Left renal cortex interstitium (tissue), 4 donors: Measurements from ENCODE around the gene MRPL21. TPM values are rescaled to one million over a fixed set of nuclear protein-coding genes. Genes with fewer than 3 reads are reported as not detected.
"Not testable (repeated sequence)": the region's sequence is repeated elsewhere in the genome, so short reads cannot be mapped to it uniquely, and the experiment has no call there.

Experiments
- DNase-seq, 4 donors: peaks; one replicate each; pipeline ENCODE4 v3.0.0-alpha.2; 2013; ENCODE audit warnings: low read depth in 4 of 4, low spot score in 2 of 4, missing footprints in 1 of 4
- polyA plus RNA-seq, 4 donors: library from polyadenylated mRNA; unstranded; fragments of 120-200 nt; gene quantifications; one replicate each; pipeline ENCODE4 v1.2.1, GENCODE V29; 2013; ENCODE audit not compliant: insufficient read length in 4 of 4

Gene MRPL21
- polyA plus RNA-seq, 4 donors: 67.5 to 81.3 (median 76.1) TPM

- DNase-seq: no peak
Measured at GRCh38 chr11:68878022-68878421, 25.6 kb downstream of the MRPL21 start.

GRCh38 chr11:68872216-68873003 lies 31.2 kb downstream of the MRPL21 start:
- no peak for DNase-seq

GRCh38 chr11:68870470-68870869 lies 33.2 kb downstream of the MRPL21 start:
- DNase-seq: peak in 1 of 4 donors; percentile 17

GRCh38 chr11:68868221-68868835 lies 35.3 kb downstream of the MRPL21 start:
- DNase-seq: no peak

GRCh38 chr11:68867066-68867465 lies 36.6 kb downstream of the MRPL21 start:
- DNase-seq: no peak

GRCh38 chr11:68865241-68865640 lies 38.4 kb downstream of the MRPL21 start:
- no peak for DNase-seq

- no peak for DNase-seq
Measured at GRCh38 chr11:68863553-68864265, 39.9 kb downstream of the MRPL21 start.

- no peak for DNase-seq
Measured at GRCh38 chr11:68862421-68862820, 41.2 kb downstream of the MRPL21 start.

- no peak for DNase-seq
Measured at GRCh38 chr11:68859123-68859522, 44.5 kb downstream of the MRPL21 start.

GRCh38 chr11:68857037-68857586 lies 46.5 kb downstream of the MRPL21 start:
- DNase-seq: no peak

- DNase-seq: not testable (repeated sequence)
Measured at GRCh38 chr11:68856425-68857030, 47.1 kb downstream of the MRPL21 start.

GRCh38 chr11:68855205-68855981 lies 48.2 kb downstream of the MRPL21 start:
- peak in 1 of 4 donors; percentile 38 for DNase-seq

GRCh38 chr11:68854273-68854958 lies 49.2 kb downstream of the MRPL21 start:
- DNase-seq: no peak

GRCh38 chr11:68852628-68853027 lies 51.0 kb downstream of the MRPL21 start:
- no peak for DNase-seq

GRCh38 chr11:68848429-68848828 lies 55.2 kb downstream of the MRPL21 start:
- DNase-seq: no peak

GRCh38 chr11:68847395-68847794 lies 56.2 kb downstream of the MRPL21 start:
- no peak for DNase-seq

GRCh38 chr11:68845351-68846002 lies 58.2 kb downstream of the MRPL21 start:
- no peak for DNase-seq

- no peak for DNase-seq
Measured at GRCh38 chr11:68844801-68845200, 58.8 kb downstream of the MRPL21 start.

- no peak for DNase-seq
Measured at GRCh38 chr11:68844376-68844775, 59.3 kb downstream of the MRPL21 start.
